ENCODE results near the gene ATP5ME.

ATP5ME gene

DNA sequence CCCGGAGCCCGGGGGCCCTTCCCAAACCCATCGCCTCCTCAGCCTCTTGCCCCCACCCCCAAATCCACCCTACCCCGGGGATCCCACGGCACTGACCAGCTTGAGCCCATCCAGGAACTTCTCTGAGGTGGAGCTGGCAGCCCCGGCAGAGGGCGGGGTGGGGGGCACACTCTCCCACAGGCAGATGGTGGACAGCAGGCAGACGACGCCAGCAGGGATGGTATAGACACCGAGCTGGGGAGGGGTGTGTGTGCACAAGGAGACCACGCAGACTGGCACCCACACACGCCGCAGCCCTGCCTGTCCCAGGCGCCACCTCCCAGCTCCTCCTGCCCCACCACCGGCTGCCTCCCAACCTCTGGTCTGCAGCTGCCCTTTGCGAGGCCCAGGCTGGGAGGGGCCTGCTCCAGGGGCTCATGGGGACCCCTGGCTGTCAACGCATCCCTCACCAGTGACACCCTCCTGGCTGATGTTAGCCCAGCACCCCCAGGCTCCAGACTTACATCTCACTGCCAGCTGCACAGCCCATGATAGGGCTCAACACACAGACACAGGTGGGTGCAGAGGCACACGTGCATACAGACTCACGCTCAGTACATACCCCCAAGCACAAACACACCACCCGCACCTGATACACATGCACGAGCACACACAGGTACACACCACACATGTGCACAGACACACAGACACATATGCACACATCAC, 10.7 kb upstream of the ATP5ME start:
- DNase-seq, result no peak

DNA sequence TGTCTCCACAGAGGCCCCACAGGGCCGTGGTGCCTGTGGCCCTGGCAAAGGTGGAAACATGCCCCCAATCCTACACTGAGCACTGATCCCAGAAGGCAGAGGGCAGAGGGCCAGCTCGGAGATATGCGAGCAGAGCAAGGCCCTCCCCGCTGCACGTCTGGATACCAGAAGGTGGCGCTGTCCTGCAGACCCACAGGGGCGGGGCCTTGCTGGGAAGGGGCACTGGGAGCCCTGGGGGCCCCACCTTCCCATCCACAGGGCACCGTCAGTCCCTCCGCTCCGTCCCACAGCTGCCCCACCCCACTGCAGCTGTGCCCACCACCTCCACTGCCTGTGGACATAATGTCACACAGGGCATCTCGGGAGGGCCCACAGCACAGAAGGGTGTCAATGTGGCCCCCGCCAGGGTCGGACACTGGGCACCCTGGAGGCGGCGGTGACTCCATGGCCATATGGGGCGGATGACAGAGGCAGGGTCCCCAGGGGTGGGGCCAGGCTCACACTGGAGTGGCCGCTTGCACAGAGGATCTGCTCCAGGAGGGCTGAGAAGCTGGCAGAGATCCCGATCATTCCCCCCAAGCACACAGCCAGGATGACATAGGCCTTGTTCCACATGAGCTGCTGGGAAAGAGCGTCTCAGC, 10.0 kb upstream of the ATP5ME start:
- peak in 37 of 58 donors; percentile 19 to 73 (median 55) for DNase-seq

DNA sequence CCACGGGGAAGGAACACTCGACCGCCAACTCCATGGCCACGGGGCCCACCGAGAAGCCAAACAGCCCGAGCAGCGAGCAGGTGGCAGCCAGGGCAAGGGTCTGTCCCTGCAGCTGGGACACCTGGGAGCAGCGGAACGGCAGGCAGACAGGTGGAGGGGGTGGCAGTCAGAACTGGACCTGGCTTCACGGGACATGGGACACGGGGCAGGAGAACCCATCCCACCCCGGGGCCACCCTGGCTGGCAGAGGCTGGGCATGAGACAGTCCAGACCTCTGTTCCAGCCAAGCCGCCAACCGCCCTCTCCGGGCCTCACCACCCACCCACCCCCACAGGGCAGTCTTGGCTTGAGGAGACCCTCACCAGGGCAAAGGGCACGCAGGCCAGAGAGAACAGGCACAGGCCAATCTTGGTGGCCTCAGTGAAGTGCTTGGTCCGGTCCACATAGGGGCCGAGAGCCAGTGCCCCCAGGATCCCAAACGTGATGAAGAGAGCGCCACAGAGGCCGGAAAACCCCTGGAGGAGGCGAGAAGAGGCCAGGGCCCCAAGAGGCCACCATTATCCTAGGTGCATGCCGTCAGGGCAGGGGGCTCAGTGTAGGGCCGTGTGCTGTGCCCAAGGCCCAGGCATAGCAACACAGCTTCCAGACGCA, 9.3 kb upstream of the ATP5ME start:
- no peak for DNase-seq

DNA sequence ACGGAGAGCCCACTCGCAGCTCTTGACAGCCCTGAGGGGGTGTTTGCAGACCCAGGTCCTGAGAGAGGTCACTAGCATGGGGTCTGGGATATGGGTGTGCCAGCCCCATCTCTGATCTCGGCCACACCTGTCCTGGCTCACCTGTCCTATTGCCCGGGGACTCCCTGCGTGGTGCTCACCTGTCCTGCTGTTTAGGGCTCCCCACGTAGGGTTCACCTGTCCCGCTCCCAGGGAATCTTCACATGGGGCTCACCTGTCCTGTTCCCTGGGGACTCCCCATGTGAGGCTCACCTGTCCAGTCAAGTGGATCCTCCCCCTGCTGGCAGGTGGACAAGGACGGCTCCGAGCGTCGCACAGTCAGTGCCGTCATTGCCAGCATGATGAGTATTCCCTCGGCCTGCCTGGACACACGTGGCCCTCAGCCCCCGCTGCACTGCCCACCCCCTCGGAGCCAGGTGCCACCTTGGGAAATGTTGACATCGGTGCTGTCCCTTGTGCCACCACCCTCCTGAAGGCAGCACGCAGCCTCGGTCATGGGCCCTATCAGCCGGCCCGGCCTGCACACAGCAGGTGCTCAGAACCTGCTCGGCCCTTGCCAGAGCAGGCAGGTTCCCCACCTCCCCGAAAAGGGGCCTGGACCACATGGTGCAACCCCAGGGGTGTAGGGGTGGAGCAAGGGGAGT, 8.6 kb upstream of the ATP5ME start:
- no peak for DNase-seq

DNA sequence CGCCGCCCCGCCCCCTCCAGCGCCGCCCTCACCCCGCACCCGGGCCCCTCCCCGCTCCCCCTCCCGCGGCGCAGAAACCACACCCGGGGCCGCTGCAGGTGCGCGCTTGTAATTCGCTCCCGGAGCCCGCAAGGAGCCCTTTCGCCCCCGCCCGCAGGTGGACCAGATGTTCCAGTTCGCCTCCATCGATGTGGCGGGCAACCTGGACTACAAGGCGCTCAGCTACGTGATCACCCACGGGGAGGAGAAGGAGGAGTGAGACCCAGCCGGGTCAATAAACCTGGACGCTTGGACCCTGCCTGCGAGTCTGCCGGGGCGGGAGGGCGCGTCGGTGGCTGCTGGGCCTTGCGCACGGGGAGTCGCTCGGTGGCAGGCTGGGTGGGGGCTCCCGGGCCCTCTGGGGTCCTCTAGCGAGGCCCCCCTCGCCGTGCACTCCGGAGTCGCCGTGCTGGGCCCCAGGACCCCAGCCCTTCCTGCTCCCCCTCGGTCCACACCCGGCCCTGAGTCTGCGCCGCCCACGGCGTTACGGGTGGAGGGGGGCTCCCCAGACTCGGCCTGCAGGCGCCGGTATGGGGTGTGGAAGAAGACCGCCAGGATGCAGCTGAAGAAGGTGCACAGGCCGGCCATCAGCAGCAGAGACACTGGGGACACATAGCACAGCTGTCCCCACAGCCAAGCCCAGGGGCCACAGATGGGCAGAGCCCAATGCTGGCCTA, 7.8 kb upstream of the ATP5ME start:
- no peak for DNase-seq

GRCh38 chr4:680928-681645, 7.0 kb upstream of the ATP5ME start:
- DNase-seq, result peak in 12 of 58 donors; percentile 22 to 72 (median 34)

DNA sequence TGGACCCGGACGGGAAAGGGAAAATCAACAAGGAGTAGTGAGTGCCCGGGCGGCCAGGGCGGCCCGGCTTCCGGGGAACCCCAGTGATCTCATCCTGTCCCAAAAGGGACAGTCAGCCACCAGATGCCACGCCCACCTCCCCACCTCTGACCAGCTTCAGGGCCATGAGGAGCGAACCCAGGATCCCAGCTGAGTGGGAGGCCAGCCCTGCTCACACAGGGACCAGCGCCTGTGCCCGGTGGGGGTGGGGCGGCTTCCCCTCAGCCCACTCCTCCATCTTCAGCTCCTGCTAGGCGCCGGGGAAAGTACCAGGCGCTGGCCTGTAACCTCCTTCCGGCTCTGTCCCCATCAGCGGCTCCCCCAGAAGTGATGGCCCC, 6.5 kb upstream of the ATP5ME start:
- DNase-seq, result no peak

GRCh38 chr4:680091-680490, 6.0 kb upstream of the ATP5ME start:
- no peak for DNase-seq

DNA sequence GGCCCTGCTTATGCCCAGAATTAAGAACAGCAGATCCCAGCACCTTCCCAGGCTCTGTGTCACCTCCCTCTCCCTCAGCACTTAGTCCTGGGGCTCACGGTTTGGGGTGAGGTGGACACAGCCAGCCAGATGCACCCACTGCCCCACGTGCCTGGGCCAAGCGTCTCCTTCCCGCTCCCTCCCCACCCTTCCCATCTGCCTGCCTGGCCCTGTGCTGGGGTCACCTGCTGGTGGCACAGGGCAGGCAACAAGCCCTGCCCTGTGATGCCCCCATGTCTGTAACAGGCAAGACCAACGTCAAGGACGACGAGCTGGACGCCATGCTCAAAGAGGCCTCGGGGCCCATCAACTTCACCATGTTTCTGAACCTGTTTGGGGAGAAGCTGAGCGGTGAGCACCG, 5.6 kb upstream of the ATP5ME start:
- DNase-seq, result no peak

GRCh38 chr4:679104-679481, 5.0 kb upstream of the ATP5ME start:
- no peak for DNase-seq

DNA sequence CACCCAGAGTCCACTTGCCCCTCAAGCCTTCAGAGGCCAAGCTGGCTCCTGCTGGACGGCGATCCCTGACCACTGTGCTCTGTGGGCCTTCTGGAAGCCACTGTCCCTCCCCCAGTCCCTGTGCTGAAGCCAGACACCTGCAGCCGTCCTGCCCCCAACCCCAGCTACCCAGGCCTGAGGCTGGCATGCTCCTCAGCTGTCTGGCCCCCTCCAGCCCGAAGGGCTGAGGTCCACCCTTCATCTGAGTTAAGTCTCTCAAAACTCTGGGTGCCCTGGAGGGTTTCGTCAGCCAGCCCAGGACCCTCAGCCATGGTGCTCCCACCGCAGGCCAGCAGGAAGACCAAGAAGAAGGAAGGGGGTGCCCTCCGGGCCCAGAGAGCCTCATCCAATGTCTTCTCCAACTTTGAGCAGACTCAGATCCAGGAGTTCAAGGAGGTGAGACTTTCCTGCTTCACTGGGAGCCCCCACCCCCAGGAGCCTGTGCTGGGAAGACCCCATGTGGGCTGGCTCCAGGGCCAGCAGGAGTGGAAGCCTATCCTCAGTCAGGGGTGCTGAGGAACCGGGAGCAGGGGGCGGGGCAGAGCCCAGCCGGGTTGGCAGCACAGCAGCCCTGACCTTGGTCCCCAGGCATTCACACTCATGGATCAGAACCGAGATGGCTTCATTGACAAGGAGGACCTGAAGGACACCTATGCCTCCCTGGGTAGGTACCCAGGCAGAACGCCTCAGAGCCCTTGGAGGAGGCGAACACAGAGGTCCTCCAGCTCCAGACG, 4.4 kb upstream of the ATP5ME start:
- DNase-seq, result no peak

- peak in 6 of 58 donors; percentile 15 to 56 (median 38) for DNase-seq
Measured at GRCh38 chr4:677431-678293, 3.6 kb upstream of the ATP5ME start.

DNA sequence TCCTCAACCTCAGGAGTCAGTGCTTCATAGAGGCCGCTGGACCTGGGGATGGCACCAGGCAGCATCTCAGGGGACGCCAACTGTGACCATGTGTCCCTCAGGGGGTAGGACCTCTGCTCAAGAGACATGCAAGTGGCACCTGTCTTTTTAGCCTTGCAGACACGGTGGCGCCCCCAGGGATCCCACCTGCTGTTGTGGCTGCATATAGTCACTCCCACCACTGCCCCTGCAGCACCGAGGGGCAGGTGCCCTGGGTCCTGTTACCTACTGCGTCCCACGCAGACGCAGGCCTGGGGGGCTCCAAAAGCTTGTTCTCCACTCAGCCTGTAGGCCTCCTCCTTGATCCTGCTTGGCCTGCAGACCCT, 2.8 kb upstream of the ATP5ME start:
- no peak for DNase-seq

DNA sequence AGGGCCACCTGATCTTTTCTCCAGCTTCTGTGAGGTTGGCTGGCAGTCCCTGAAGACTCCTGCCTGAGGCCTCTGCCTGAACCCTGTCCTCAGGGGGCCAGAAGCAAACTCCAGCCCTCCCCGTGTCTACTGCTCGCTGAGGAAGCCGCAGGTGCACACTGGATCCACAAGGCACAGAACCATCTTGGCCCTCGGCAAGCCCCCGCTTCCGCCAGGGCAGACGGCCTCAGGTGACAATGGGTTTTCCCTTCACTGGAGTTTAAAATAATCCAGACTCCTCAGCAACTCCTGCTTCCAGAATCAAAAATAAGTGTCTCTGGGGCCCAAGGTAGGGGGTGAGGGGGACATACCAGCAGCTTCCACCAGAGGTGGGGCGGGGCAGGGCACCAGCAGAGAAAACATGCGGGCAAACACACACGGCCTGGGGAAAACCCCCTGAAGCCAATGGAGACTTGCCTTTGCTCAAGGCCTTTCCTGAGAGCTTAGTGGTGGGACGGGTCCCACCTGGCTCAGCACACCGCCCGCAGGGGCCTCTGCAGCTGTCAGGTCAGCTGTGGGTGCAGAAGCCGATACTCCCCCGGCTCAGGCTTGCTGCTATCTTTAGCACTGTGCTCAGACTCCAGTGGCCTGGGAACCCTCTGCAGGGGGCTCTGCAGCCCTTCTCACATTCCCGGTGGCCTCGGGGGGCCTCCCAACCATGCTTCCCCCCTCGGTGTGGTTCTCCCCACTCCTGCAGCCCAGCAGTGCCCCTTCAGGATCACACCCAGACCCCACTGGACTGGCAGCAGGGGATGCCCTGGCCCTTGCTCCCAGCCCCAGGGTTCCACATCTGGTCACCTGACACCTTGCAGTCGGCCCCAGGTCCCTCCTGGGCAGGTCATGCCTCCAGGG, 2.1 kb upstream of the ATP5ME start:
- DNase-seq, result no peak

DNA sequence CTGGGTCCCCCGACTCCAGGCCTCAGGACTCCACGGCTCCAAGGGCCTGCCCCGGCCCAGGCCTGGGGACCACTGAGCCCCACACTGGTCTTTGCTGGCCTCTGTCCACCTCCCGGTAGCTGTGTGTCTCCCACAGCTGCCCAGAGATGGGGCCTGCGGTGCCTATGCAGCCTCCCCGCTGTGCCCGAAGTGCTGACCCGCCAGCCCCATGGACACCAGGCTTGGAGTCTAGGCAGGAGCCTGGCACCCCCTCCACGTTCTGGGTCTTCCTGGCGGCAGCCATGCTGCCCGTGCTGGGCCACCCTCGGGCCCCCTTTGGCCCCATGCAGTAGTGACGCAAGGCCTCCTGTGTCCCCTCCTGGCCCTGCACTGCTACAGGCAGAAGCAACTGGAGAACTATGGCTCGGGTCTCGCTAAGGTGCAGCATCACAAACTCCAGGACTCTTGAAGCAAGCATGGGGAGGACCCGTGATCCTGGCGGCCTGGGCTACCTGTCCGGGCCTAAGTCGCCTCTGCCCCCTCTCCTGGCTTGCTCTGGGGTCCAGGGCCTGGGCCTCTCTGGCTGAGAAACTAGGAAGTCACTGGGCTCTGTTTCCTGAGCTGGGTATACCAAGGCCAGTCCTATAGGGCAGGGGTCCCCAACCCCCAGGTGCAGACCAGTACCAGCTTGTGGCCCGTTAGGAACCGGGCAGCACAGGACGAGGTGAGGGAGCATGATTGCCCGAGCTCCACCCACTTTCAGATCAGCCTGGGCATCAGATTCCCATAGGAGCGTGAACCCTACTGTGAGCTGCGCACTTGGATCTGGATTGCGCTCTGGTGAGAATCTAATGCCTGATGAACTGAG, 1.2 kb upstream of the ATP5ME start:
- DNase-seq, result peak in 1 of 58 donors; percentile 42

DNA sequence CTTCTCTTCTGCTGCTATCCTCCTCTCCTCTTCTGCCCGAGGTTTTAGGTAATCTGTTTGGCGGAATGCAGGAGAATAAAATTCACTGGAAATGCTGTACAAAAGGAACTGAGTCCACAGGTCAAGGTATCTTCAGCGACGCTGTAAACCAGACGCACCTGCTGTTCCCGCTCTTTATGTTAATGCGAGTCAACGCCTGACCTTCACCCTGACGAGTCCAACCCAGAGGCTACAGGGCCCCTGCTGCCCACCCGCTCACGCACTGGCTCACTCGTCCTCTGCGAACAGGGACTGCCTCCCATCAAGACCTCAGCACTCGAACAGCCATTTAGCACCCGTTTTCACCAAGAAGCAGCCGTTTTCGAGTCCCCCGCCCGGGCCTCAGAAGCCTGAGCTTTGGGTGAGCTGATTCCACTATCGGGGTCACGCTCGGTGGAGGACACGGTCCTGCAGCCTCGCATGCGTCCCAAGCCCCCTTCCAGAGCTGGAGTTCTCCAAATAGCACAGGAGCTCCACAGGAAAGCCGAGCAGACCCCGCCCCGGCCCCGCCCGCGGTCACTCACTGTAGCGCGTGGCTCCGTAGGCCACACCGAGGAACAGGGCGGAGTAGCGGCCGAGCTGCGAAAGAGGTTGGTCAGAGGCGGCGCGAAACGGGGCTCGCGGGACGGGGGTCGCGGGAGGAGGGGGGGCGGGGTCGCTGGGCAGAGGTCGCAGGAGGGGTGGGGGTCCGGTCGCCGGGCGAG, 556 bp downstream of the ATP5ME start:
- DNase-seq, result peak in 2 of 58 donors; percentile 37 to 48

Data from anterior cingulate cortex (tissue), 58 donors.